Measurements from ENCODE around the gene REN. TPM values are rescaled to one million over a fixed set of nuclear protein-coding genes. Genes with fewer than 3 reads are reported as not detected.
A peak's percentile ranks its signal among the peaks of the same experiment; 100 is the strongest.

REN gene
- total RNA-seq, 1 experiment from 2014 or later: not detected

DNA sequence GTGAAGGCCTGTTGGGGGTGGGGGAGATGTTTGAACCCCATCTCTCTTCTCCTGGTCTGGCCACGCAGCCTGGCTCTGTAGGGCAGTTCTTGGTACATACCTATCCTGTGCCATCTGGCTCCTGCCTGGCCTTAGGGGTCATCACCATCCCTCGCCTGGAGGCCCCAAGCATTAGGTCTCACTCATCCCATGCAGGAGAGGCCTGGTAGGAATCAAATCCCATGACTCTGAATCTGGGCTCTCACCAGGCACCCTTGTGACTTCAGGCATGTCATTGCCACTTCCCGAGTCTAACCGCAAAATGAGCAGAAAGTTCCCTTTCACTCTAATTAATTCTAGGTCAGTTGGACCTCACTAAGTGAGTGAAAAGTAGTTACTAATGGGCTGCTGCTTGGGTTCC, 51.5 kb downstream of the REN start:
- Histone ChIP-seq H4K8ac (replicated peaks; ENCODE audit: insufficient read length, low read depth, low read length) (no peak overlapping the region), H3K79me1 (ENCODE audit: insufficient read depth, low read depth, low read length, poor library complexity, severe bottlenecking) (peaks cover 8% of the 10 kb centered on the region), H3K23me2 (ENCODE audit: insufficient read length, low read depth, low read length, poor library complexity, severe bottlenecking) (no peaks in the 10 kb centered on the region), H2BK12ac (ENCODE audit: insufficient read length, low read depth, low read length) (no peak overlapping the region), H4K20me1 (ENCODE audit: control insufficient read depth, insufficient read depth, insufficient read length) (peaks cover 3% of the 10 kb centered on the region), H4K91ac (ENCODE audit: insufficient read length, low read depth, low read length) (no peak overlapping the region), H3K4me2 (ENCODE audit: insufficient read depth, insufficient read length, low read length) (no peak overlapping the region), H3K14ac (ENCODE audit: insufficient read depth, low read length) (no peak overlapping the region), H3K4ac (ENCODE audit: low read depth, low read length) (no peak overlapping the region), H3K9me3 (ENCODE audit: control insufficient read depth, low read depth, low read length) (no peaks in the 10 kb centered on the region), H2AFZ (ENCODE audit: low read length) (no peak overlapping the region), H2BK20ac (ENCODE audit: low read depth, low read length, poor library complexity, severe bottlenecking) (no peak overlapping the region), H3K23ac (ENCODE audit: insufficient read length, low read depth, low read length) (no peak overlapping the region), H3K27me3 (ENCODE audit: insufficient read depth, low read length) (no peaks in the 10 kb centered on the region), H2BK5ac (ENCODE audit: insufficient read length, low read length) (no peak overlapping the region), H3K56ac (ENCODE audit: insufficient read length, low read depth, low read length) (no peak overlapping the region), H3K18ac (ENCODE audit: insufficient read length, low read depth, low read length) (no peak overlapping the region), H2BK120ac (ENCODE audit: low read depth, low read length, poor library complexity, severe bottlenecking) (no peak overlapping the region), H2AK5ac (ENCODE audit: insufficient read length, low read length) (no peak overlapping the region), H4K5ac (ENCODE audit: insufficient read length, low read depth, low read length) (no peak overlapping the region), H3T11ph (ENCODE audit: low read length) (no peak overlapping the region), H3K9ac (ENCODE audit: extremely low read depth, insufficient read length, low read length) (no peak overlapping the region), H3K27ac (ENCODE audit: insufficient read length, low read depth, low read length) (no peak overlapping the region), H3K79me2 (ENCODE audit: insufficient read depth, low read length) (peaks cover 19% of the 10 kb centered on the region; the same call in 1 of the 2 replicates), H2BK15ac (ENCODE audit: low read depth, low read length) (no peak overlapping the region), H3K4me1 (ENCODE audit: insufficient read depth, low read length) (peaks cover 4% of the 10 kb centered on the region; the same call in 1 of the 2 replicates)
- Mint-ChIP-seq H3K36me3 (ENCODE audit: insufficient read depth in 1 of 3, low read depth in 3 of 3) (peaks cover 45 to 59% (median 54%) of the 10 kb centered on the region in 3 experiments), H3K4me1 (peaks cover 31 to 33% of the 10 kb centered on the region in 2 experiments), H3K9me3 (no peaks in the 10 kb centered on the region), H3K27me3 (ENCODE audit: low read depth) (no peaks in the 10 kb centered on the region; the same call in 1 of the 2 replicates), H3K4me3 (no peak overlapping the region), H3K27ac (peak overlapping the region; percentile 57 to 83 (median 57); a peak in 2 of 7 replicates)
- DNase-seq: no peak
- no peak for TF ChIP-seq CTCF (conservative IDR thresholded peaks at IDR 0.05)
- no CpG with 5 or more reads among the region's 4 CpGs for WGBS (ENCODE audit: extremely low coverage, insufficient read length, low lambda C conversion rate)

All from H9 (cell line).